PFSK-1 (cell line): ENCODE measurements around the gene PLCH2.

ENCODE experiments used
- FOXP2 ChIP-seq: optimal IDR thresholded peaks from 2 replicates; pipeline ENCODE3; 2011; ENCODE audit warnings: borderline replicate concordance, control low read depth, inconsistent platforms; ENCODE audit not compliant: insufficient read depth; ENCODE audit errors: extremely low read length, extremely low read depth
- POLR2AphosphoS5 ChIP-seq: IDR thresholded peaks from 2 replicates; pipeline ENCODE4 v1.6.1; 2012; ENCODE audit warnings: low read depth, mild to moderate bottlenecking, control low read depth, low read length, moderate library complexity
- REST ChIP-seq, 2 experiments: IDR thresholded peaks; 2 replicates each; pipeline versions ENCODE4 v1.6.1 to v1.8.0; 2011 to 2012; ENCODE audit warnings: low read depth in 2 of 2, low read length in 2 of 2, control low read depth in 1 of 2, inconsistent platforms in 1 of 2, mild to moderate bottlenecking in 1 of 2, moderate library complexity in 1 of 2; ENCODE audit not compliant: insufficient read depth in 1 of 2
- SIN3A ChIP-seq: IDR thresholded peaks from 2 replicates; pipeline ENCODE4 v1.6.1; 2012; ENCODE audit warnings: mild to moderate bottlenecking, low read length, moderate library complexity, borderline replicate concordance; ENCODE audit not compliant: insufficient read depth
- TAF1 ChIP-seq: IDR thresholded peaks from 2 replicates; pipeline ENCODE4 v1.6.1; 2012; ENCODE audit warnings: low read length, control low read depth, borderline replicate concordance; ENCODE audit not compliant: insufficient read depth

- TF ChIP-seq POLR2AphosphoS5 = no peak
- no peak for TF ChIP-seq TAF1
- TF ChIP-seq SIN3A = no peak
- TF ChIP-seq REST (IDR thresholded peaks at IDR 0.05; ENCODE audit: insufficient read depth in 1 of 2, low read depth in 2 of 2, low read length in 2 of 2) = no peak
- TF ChIP-seq FOXP2 = no peak
Measured at GRCh38 chr1:2427976-2428375, 48.1 kb upstream of the PLCH2 start.
